HG02759 (cell line): ENCODE measurements around the gene SH3D19.

Experiments
- ATAC-seq: cut with Tn5 transposase; IDR thresholded peaks from one replicate; pipeline ENCODE4 v1.9.1; 2021; ENCODE audit warnings: mild to moderate bottlenecking, moderate library complexity; ENCODE audit not compliant: unreplicated experiment

Gene SH3D19, protein sequence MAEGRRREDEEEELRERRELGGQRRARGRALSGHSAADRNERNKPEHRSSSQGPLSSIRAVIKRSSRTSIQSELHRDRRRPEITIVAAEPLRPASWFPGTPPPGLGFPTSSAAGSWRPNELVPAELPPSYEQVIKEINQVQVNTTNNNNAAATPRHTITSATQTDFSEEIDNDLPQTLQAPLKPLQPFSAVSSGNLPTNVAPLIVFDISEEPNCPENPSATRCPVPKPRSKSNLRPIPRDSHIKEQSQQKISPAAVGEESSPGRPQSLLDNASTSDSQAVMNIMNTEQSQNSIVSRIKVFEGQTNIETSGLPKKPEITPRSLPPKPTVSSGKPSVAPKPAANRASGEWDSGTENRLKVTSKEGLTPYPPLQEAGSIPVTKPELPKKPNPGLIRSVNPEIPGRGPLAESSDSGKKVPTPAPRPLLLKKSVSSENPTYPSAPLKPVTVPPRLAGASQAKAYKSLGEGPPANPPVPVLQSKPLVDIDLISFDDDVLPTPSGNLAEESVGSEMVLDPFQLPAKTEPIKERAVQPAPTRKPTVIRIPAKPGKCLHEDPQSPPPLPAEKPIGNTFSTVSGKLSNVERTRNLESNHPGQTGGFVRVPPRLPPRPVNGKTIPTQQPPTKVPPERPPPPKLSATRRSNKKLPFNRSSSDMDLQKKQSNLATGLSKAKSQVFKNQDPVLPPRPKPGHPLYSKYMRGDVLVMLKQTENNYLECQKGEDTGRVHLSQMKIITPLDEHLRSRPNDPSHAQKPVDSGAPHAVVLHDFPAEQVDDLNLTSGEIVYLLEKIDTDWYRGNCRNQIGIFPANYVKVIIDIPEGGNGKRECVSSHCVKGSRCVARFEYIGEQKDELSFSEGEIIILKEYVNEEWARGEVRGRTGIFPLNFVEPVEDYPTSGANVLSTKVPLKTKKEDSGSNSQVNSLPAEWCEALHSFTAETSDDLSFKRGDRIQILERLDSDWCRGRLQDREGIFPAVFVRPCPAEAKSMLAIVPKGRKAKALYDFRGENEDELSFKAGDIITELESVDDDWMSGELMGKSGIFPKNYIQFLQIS

DNA sequence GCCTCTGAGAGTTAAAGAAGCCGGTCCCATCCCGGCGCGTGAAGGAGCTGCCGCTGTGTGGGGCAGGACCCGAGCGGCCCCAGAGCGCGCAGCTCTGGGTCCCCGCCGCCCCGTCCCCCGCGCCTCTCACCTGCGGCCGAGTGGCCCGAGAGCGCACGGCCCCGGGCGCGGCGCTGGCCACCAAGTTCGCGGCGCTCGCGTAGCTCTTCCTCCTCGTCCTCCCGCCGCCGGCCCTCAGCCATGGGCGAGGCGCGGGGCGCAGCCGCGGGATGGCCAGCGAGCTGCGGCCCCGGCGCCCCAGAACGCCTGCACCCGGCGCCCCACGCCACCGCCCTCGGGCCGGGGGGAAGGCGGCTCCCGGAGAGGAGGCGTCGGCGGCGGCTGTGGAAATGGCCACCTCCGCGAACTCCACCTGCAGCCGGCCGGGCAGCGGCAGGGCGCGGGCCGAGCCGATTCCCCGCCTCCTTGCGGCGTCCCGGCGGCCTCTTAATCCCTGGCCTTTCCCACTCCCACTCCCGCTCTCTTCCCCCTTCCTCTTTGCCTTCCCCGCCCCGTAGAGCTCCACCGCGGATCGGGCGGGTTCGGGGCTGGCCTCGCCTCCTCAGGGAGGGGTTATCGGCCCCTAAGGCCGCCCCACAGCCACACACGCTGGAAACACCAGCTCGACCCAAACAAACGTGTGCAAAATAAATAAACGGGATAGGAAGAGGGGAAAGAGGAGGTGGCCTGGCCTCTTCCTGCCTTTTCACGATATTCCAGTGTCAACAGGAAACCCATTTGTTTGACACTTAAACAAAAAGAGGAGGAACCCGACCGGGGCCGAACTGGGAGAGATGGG is at the start of gene SH3D19:
TSS of gene SH3D19 (minus strand) at position 495 of the 838 bp plus-strand sequence. CDS start at position 242, 253 bp downstream.
- peak; percentile 42 for ATAC-seq

DNA sequence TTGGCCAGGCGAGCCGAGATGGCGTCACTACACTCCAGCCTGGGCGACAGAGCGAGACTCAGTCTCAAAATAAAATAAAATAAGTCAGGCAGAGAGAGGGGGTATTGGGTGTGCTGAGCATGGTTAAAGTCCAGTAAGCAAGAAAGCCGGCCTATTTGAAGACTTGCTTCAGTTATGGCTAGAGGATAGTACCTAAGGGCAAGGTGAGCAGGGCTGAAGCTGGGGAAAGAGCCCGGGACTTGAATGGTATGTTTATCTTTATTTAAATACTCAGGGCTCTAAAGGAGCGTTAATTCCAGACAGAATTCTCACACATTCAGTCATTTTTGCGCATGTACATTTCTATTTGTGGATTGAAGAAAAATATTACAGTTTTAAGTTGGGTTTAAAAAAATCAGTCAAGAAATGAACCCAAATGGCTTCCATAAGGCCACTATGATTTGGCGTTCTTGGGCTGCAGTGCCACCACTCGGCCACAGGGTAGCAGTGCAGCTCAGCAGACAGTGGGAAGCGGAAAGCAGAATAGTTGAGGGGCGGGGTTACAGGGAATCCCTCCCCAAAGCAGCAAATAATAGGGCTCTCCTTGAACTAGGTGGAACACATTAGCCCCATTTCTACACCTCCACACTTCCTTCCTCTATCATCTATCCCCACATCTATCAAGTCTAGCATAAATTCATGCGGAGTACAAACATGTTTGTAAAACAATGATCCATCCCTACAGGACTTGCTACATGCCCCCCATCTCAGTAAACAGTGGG is 37.2 kb upstream of the SH3D19 start:
- ATAC-seq, result peak; percentile 100

DNA sequence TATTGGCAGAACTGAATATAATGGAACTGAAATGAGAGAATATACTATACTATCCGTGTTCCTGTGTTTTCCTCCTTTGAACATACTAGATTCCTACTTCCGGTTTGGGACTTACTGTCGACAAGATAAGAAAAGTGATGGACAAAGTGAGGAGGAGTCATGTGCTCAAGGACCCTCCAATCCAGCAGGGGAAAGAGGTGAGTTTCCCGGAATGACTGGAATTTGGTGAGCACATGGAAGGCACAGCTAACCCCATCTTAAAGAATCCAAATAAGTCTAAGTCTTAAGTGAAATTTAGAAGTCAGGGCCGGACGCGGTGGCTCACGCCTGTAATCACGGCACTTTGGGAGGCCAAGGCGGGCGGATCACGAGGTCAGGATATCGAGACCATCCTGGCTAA is 36.6 kb upstream of the SH3D19 start:
- no peak for ATAC-seq

DNA sequence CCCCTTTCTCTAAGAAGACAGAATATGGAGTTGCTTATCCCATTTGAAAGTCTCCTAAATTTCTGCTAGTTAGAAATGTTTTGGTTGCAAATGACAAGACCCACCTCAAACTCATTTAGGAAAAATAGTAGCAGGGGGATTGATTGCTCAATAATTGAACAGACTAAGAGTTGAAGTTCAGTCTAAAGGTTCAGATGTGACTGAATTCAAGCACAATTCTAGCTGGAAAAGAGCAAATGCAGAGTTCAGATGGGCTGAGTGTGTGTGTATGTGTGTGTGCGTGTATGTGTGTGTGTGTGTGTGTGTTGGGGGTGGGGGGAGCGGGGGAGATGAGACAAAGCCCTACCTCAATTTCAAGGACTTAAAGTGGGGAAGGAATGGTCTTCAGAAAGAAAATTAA is 35.7 kb upstream of the SH3D19 start:
- no peak for ATAC-seq

DNA sequence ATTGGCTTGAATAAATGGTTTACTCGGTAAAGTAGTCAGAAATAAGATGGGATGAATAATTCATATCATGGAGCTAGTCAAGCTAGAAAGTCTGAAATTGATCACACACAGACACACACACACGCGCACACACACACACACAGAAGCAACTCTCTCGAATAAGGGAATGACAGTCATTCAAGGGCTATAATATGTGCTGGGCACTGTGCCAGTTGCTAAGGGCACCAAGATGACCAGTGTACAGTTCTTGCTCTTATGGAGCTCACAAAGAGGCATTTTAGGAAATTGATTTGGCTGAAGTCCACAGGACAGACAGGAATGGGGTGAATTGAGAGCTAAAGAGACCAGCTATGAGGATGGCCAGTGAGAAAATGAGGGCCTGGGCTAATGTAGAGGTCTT is 34.2 kb upstream of the SH3D19 start:
- ATAC-seq, result no peak

DNA sequence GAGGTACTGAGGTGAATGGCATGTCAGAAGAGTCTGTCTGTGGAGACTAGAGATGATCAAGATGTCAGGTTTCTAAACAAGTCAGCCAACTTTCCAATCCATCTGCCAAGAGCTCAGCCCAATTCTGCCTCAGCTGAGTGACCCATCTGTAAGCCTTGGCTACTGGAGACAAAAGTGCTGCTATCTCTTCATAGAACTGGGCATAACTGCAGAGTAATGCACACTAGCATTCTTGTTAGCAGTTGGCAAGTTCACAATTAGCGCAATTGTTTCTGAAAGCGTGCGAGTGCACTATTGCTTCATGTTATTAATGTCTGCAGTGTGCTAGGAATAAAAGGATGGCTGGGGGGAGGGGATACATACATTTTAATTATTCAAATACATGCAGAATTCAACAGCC is 32.9 kb upstream of the SH3D19 start:
- ATAC-seq, result no peak

DNA sequence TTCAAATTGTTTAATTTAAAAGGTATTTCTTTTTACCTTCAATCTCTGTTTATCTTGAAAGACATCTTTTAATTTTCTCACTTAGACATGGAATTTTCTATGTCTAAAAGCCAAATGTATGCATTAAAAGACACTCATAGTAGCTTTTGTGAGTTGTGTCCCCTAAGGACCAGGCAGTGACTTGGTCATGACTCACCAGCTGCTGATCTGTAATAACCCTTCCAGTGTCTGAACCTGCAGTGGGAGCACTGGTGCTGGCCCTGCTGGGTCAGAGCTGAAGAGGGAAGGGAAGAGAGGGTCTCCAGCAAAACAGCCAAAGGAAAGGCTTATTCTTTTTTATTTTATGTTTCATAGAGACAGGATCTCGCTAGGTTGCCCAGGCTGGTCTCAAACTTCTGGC is 31.1 kb upstream of the SH3D19 start:
- no peak for ATAC-seq

DNA sequence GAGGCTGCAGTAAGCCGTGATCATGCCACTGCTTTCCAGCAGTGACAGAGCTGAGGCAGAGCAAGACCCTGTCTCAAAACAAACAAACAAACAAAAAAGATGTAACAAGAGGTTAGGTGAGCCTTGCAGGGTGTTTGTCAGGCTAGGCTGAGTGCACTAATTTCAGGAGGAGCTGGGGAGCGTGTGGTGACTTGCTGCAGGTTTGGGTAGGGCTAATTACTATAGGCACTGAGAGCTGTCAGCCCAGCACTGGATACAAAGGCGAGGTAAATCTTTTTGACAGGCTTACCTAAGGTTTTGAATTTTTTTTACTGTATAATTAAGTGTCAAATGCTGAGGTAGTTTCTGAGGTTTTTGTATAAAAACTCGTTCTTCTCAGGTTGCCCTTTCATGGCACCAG is 29.8 kb upstream of the SH3D19 start:
- no peak for ATAC-seq

DNA sequence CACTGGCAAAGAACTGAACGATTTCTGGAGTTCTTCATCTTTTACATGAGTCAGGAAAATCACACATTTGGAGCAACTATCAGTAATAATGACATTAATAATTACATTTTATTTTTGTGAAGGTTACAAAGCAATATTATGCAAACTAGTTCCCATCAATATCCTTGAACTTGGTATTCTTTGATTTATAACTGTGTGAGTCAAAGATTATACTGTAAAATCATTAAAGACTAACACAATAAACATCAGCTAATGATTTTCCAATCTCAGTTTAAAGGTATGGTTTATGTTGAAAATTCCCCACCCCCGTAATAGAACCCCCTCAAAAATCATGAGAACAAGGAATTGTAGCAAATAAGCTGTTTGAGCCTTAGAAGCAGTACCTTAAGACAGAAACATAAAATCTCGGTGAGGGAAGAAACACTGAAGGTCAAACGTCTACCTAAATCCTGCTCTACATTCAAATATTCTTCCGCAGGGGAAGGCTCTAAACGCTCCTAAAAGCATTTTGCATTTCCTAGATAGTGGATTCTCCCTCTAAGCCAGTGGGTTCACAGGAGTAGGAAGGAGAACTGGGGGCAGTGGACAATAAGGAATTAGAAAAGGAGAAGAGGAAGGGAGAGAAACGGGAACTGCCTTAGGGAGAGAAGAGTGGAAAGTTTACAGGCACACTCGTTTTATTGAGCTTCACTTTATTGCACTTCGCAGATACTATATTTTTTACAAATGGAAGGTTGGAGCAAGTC is 22.3 kb upstream of the SH3D19 start:
- no peak for ATAC-seq

DNA sequence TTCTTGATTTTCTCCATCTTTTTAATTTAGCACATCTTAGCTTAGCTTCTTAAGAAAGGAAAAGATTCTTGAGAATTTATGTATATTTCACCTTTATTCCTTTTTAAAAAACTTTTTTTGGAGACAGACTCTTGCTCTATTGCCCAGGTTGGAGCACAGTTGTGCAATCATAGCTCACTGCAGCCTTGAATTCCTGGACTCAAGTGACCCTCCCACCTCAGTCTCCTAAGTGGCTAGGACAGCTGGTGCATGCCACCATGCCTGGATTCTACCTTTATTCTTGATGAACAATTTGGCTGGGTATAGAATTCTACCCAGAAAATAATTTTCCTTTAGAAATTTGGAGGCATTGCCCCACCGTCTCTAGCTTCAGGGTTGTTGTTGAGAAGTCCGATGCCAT is 19.5 kb upstream of the SH3D19 start:
- ATAC-seq, result no peak

DNA sequence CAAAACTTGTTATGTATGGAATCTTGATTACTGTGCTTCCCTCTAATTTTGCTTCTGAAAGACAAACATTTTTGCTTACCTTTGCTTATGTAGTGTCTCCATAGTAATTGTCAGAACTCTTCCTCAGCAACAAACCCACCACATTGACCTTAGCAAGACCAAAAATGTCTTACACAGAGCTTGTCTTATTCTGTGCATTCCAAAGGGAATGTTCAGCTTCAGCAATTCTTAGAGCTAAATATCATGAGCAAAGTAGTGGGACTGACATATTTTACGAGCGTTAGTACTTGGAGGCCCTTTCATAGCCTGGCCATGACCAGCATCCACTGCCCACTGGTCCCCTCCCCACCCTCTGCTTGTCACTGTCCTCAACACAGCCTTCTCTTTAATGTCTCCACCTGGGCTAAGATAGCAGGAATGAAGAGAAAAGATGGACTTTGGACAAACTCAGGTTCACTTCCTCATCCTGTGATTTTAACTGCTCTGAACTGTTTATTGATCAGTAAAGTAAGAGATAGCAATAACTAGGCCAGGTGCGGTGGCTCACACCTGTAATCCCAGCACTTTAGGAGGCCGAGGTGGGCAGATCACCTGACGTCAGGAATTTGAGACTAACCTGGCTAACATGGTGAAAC is 15.5 kb upstream of the SH3D19 start:
- no peak for ATAC-seq

DNA sequence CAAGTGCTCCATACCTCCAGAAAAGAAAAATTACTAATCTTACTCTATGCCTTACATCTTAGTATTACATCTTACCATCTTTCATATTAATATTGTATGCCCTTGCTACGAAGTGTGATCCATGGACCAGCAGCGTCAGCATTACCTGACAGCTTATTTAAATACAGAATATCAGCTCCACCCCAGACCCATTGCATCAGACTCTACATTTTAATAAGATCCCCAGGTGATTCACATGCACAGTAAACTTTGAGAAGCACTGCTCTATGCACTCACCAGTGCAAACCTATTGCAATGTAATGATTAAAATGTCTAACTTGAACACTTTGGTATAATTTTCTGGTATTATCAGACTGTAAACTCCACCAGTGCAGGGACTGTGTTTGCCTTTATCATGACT is 14.1 kb upstream of the SH3D19 start:
- ATAC-seq, result no peak

DNA sequence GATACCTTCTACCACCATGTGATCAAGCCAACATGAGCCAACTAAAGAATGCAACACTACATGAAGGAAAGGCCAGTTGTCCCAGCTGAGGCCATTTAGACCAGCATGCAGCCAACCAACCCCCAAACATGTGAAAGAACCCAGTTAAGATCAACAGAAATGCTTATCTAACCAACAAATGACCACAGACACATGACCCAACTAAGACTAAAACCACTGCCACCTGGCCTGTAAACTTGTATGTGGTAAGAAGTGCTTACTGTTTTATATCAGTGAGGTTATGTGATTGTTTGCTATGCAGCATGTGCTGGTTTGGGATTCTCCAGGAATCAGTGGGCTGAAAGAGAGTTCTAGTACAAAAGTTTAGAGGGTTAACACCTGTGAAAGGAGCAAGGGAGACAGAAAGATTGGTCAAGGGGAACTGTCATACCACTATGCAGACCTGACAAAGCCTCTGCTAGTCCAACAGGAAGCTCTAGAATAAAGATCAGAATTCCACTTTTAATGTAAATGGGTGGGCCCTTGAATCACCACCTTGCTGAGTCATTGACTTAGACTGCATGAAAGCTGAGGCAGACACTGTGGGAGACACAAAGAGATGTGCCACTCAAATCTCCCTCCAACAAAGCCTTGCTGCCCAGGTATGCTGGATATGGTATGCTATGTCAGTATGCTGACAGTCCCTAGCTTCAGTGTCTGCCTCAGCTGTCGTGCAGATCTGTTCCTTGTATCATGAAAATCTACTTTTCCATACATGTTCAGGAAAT is 6.1 kb upstream of the SH3D19 start:
- ATAC-seq, result no peak

DNA sequence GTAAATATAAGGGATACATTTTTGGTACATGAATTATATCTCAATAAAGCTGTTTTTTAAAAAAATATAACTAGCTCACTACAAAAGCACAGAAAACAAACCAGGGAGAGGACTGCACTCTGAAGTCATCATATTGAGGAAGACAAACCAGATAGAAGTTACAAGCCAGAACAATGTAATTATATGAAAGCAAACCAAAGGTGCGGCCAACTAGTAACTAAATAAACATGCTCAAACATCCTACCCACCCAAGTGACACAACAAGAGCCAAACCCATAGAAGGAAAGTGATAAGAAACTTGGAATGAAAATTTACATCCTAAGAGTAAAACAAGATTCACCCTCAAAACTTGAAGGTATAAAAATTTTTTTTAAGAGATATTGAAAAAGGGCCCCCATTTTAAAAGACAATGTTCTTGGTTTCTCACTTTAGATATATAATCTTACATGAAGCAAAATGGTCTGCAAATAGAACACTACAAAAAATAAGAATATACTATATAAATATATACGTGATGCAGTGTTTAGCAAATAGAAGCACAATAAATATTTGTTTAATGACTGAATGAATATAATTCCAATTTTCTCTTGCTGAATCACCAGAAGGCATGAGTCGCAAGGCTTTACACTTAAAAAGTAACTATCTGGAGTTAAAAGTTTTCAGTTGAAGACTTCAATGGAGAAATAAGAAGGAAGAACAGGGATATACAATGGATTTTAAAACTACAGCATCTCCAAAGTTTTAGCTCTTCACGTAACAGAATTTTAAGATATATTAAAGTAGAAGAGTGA is 4.0 kb upstream of the SH3D19 start:
- no peak for ATAC-seq

DNA sequence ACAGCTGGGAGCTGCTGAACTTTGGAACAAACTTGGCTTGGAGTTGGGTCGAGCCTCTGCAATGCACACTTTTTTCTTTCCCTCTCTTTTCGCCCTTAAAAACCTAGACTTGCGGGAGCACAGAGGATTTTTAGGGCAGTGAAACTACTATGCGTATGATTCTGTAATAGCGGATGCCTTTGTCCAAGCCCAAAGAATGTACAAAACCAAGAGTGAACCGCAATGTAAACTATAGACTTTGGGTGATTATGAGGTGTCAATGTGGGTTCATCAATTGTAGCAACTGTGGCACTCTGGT is 493 bp upstream of the SH3D19 start:
- no peak for ATAC-seq

DNA sequence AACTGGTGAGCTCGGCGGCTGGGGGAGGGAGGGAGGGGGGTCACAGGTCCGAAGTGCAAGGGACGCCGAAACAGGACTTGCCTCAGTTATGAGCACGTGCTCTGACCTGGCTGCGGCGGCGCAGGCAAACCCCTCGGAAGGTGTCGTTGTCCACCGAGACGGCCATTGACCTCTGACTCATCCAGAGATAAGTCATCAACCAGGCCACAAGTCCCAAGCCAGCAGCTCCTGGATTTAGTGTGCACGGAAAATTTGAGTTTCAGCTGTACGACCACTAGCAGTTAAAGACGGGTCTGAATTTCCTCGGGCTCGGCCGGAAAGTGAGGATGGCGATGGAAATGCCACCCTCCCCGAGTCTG is 674 bp downstream of the SH3D19 start:
- peak; percentile 55 for ATAC-seq

DNA sequence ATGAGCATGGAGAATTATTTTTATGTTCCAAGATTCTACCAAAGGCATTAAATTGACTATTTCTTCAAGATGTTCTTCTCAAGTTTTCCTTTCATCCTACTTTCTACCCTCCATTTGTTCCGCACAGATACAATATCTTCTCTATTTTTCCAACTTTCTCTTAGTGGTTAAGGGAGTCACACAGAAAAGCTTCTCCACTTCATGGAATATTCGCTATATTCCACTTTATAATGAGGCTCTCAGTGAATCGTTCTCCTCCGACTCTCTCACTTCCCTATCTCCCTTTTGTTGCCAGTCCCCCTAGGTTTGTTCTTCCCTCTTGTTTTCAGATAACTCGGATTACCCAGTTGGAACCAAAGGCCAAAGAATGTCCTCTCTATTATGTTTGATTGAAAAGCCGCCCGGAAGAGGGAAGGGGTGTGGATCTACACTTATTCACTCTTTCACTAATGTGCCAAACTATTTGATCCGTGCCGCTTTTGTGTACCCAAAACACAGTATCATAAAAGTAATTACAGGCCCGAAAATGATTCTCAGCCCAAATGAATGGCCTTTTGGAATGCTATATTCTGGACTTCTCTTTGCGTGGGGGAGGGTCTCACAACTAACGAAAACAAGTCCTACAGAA is 1.2 kb downstream of the SH3D19 start:
- ATAC-seq, result no peak
